HG02759 (cell line): Measurements from ENCODE around the gene ZBTB20.

ENCODE experiments used
- ATAC-seq: cut with Tn5 transposase; IDR thresholded peaks from one replicate; pipeline ENCODE4 v1.9.1; 2021; ENCODE audit warnings: mild to moderate bottlenecking, moderate library complexity; ENCODE audit not compliant: unreplicated experiment

ZBTB20 gene

GRCh38 chr3:114319453-114319852, 827.6 kb downstream of the ZBTB20 start:
- ATAC-seq, result no peak

GRCh38 chr3:114318295-114318694, 828.8 kb downstream of the ZBTB20 start:
- no peak for ATAC-seq

GRCh38 chr3:114314282-114314681, 832.8 kb downstream of the ZBTB20 start:
- ATAC-seq, result no peak

- ATAC-seq, result no peak
These were observed 833.7 kb downstream of the ZBTB20 start for GRCh38 chr3:114313426-114313825.

- no peak for ATAC-seq
These were observed 836.4 kb downstream of the ZBTB20 start for GRCh38 chr3:114310695-114311094.

- ATAC-seq, result peak; percentile 91
These were observed 838.3 kb downstream of the ZBTB20 start for GRCh38 chr3:114308830-114309229.

- peak; percentile 26 for ATAC-seq
These were observed 838.7 kb downstream of the ZBTB20 start for GRCh38 chr3:114308377-114308776.

GRCh38 chr3:114307832-114308231, 839.3 kb downstream of the ZBTB20 start:
- no peak for ATAC-seq

- peak; percentile 54 for ATAC-seq
These were observed 839.8 kb downstream of the ZBTB20 start for GRCh38 chr3:114307222-114307830.

GRCh38 chr3:114299941-114300624, 847.0 kb downstream of the ZBTB20 start:
- ATAC-seq, result no peak

- ATAC-seq, result peak; percentile 59
These were observed 847.7 kb downstream of the ZBTB20 start for GRCh38 chr3:114299421-114299820.

- no peak for ATAC-seq
These were observed 851.1 kb downstream of the ZBTB20 start for GRCh38 chr3:114295946-114296345.

- no peak for ATAC-seq
These were observed 852.1 kb downstream of the ZBTB20 start for GRCh38 chr3:114294940-114295480.

GRCh38 chr3:114293838-114294535, 853.1 kb downstream of the ZBTB20 start, which contains the start of gene TIGIT:
TSS of gene TIGIT (plus strand) at chr3:114294028. CDS start at chr3:114294062, 34 bp downstream.
- ATAC-seq, result no peak

- peak; percentile 91 for ATAC-seq
These were observed 855.9 kb downstream of the ZBTB20 start for GRCh38 chr3:114290911-114291901.

- no peak for ATAC-seq
These were observed 860.8 kb downstream of the ZBTB20 start for GRCh38 chr3:114286266-114286665.

- ATAC-seq, result no peak
These were observed 861.3 kb downstream of the ZBTB20 start for GRCh38 chr3:114285648-114286230.

- no peak for ATAC-seq
These were observed 862.4 kb downstream of the ZBTB20 start for GRCh38 chr3:114284644-114285043.
